ENCODE measurements around the gene SLC30A2. TPM values are rescaled to one million over a fixed set of nuclear protein-coding genes. Genes with fewer than 3 reads are reported as not detected.

SLC30A2 gene
- total RNA-seq, 2 experiments from 2014 or later, result not detected

GRCh38 chr1:26016953-26017545 lies 28.9 kb downstream of the SLC30A2 start:
- no peaks in the 10 kb centered on the region for H3K36me3 Mint-ChIP-seq
- POLR2A ChIA-PET, result no interaction called here
- CTCF ChIA-PET, result interaction anchor here (1.1 to 2.1 kb wide), 3 partner anchors 18 to 122 kb away, joined by 3 to 5 read pairs (median 4); no protein-coding TSS in a partner anchor
- no peak overlapping the region for H3K27ac Mint-ChIP-seq
- intact Hi-C loops (cut with micrococcal nuclease), result no loop called here
- H3K27me3 Mint-ChIP-seq, result peaks cover 2% of the 10 kb centered on the region
- DNase-seq, result no peak
- H3K9me3 Mint-ChIP-seq, result no peaks in the 10 kb centered on the region
- no peak overlapping the region for H3K4me3 Mint-ChIP-seq
- H3K4me1 Mint-ChIP-seq (ENCODE audit: low read depth), result no peaks in the 10 kb centered on the region

DNA sequence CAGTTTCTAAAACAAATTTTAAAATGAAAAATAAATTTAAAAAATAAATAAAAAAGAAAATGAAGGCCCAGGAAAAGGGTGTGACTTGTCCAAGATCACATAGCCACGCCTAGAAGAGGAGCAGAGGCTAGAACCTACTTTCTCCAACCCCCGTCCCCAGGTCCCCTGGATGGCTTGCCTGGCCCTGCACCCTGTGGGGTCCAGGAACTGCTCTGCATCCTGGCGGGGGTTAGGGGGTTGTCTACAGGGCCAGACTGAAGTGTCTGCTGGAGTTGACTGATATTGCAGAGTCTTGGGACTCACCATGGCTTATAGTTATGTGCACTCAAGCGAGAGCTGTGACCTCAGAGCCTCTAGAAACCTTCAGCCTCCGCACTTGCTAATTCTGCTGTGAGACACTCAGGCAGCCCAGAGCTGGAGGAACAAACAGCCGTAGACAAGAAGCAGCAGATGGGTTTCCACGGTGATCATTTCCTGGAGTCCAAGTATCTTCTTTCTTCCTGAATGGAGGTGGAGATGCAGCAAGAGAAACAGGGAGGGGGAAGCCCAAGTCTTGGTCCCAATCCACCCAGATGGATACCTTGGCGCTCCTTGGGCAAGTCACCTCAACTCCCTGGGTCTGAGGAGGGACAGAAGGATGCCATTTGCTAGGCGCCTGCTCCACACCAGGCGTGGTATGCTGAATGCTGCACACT lies 29.5 kb downstream of the SLC30A2 start:
- no peaks in the 10 kb centered on the region for H3K4me1 Mint-ChIP-seq (ENCODE audit: low read depth)
- H3K27ac Mint-ChIP-seq, result no peak overlapping the region
- CTCF ChIA-PET, result interaction anchor here (1.1 to 2.1 kb wide), 3 partner anchors 19 to 121 kb away, joined by 3 to 5 read pairs (median 4); no protein-coding TSS in a partner anchor
- POLR2A ChIA-PET, result no interaction called here
- no peaks in the 10 kb centered on the region for H3K9me3 Mint-ChIP-seq
- H3K27me3 Mint-ChIP-seq, result peaks cover 2% of the 10 kb centered on the region
- intact Hi-C loops (cut with micrococcal nuclease), result no loop called here
- no peaks in the 10 kb centered on the region for H3K36me3 Mint-ChIP-seq
- H3K4me3 Mint-ChIP-seq, result no peak overlapping the region
- DNase-seq, result no peak

- Mint-ChIP-seq H3K4me1 (ENCODE audit: low read depth) (no peaks in the 10 kb centered on the region), H3K27me3 (peaks cover 2% of the 10 kb centered on the region), H3K4me3 (no peak overlapping the region), H3K36me3 (no peaks in the 10 kb centered on the region), H3K27ac (no peak overlapping the region), H3K9me3 (no peaks in the 10 kb centered on the region)
- POLR2A ChIA-PET, result no interaction called here
- intact Hi-C loops (cut with micrococcal nuclease), result no loop called here
- CTCF ChIA-PET, result no interaction called here
- no peak for DNase-seq
Observed at GRCh38 chr1:26015358-26015757, 30.6 kb downstream of the SLC30A2 start.

DNA sequence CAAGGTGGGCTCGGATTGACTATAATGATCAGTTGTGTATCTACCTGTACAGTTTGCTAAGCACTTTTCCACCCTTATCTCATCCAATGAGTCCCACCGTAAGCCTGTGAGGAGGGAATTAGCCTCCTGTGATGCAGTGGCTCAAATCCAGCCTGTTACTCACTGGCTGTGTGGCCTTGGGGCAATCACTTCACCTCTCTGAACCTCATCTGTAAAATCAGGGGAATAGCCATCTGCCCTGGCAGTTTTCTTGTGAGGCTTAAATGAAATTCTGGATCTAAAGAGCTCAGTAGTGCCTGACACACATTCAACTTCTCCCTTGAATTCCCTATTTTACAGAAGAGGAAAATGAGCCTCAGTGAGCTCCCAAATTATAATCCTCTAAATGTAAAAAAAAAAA lies 31.7 kb downstream of the SLC30A2 start:
- H3K27ac Mint-ChIP-seq, result no peak overlapping the region
- no peak overlapping the region for H3K4me3 Mint-ChIP-seq
- no peak for DNase-seq
- H3K9me3 Mint-ChIP-seq, result no peaks in the 10 kb centered on the region
- no peaks in the 10 kb centered on the region for H3K27me3 Mint-ChIP-seq
- POLR2A ChIA-PET, result no interaction called here
- intact Hi-C loops (cut with micrococcal nuclease), result no loop called here
- CTCF ChIA-PET, result interaction anchor here (2.6 kb wide), 1 partner anchor 22 kb away, joined by 8 read pairs; no protein-coding TSS in a partner anchor
- H3K36me3 Mint-ChIP-seq, result no peaks in the 10 kb centered on the region
- H3K4me1 Mint-ChIP-seq (ENCODE audit: low read depth), result no peaks in the 10 kb centered on the region

DNA sequence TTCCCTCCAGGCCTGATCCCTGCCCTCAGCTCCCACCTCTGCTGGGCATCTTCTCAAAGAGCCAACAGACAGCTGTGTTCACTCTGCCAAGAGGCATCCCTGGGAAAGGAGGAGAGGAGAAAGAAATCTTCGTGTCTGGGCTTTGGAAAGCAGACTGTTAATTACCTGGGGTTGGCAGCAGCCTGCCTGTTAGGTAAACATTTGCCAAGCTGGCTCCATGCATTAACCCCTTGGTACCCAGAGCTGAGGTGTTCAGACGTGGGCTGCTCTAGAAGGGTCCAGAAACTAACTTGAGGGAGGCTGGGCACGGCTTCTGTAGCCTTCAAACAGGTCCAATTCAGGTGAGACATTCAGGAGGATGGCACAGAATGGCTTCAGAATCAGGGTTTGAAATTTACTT lies 33.1 kb downstream of the SLC30A2 start:
- no peak for DNase-seq
- POLR2A ChIA-PET, result no interaction called here
- H3K27me3 Mint-ChIP-seq, result no peaks in the 10 kb centered on the region
- H3K4me3 Mint-ChIP-seq, result no peak overlapping the region
- H3K4me1 Mint-ChIP-seq (ENCODE audit: low read depth), result no peaks in the 10 kb centered on the region
- no peaks in the 10 kb centered on the region for H3K36me3 Mint-ChIP-seq
- intact Hi-C loops (cut with micrococcal nuclease), result no loop called here
- H3K27ac Mint-ChIP-seq, result no peak overlapping the region
- H3K9me3 Mint-ChIP-seq, result no peaks in the 10 kb centered on the region
- CTCF ChIA-PET, result interaction anchor here (0.8 to 2.6 kb wide), 2 partner anchors 23 to 117 kb away, joined by 3 to 8 read pairs; no protein-coding TSS in a partner anchor

DNA sequence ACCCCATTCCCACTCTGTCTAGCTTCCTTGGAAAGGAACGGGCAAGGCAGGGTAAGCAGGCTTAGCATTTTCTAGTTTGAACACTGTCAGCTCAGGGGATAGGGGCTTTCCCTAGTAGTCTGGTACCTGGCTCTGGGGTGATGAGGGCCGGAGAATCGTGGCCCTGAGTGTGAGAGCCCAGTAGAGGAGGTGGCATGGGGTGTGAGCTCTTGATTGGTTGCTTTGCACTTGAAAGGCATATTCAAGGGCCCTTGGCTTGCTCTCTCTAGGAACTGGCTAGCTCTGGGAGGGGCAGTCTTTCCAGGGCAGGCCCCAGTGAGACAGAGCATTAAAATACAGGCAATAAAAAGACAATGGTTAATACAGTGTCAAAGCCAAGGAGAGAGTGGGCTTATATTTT lies 35.1 kb downstream of the SLC30A2 start:
- H3K27me3 Mint-ChIP-seq, result peaks cover 2% of the 10 kb centered on the region
- H3K36me3 Mint-ChIP-seq, result no peaks in the 10 kb centered on the region
- no peaks in the 10 kb centered on the region for H3K9me3 Mint-ChIP-seq
- DNase-seq, result no peak
- H3K4me1 Mint-ChIP-seq (ENCODE audit: low read depth), result no peaks in the 10 kb centered on the region
- CTCF ChIA-PET, result interaction anchor here (1.1 to 1.3 kb wide), 4 partner anchors 9 to 135 kb away, joined by 3 to 7 read pairs (median 4); partner anchors contain the start of genes PAFAH2 and PAQR7
- no peak overlapping the region for H3K4me3 Mint-ChIP-seq
- POLR2A ChIA-PET, result no interaction called here
- intact Hi-C loops (cut with micrococcal nuclease), result no loop called here
- H3K27ac Mint-ChIP-seq, result no peak overlapping the region

GRCh38 chr1:26009796-26010447 lies 36.0 kb downstream of the SLC30A2 start:
- peaks cover 2% of the 10 kb centered on the region for H3K27me3 Mint-ChIP-seq
- H3K36me3 Mint-ChIP-seq, result no peaks in the 10 kb centered on the region
- no peak for DNase-seq
- no peak overlapping the region for H3K27ac Mint-ChIP-seq
- no peaks in the 10 kb centered on the region for H3K4me1 Mint-ChIP-seq (ENCODE audit: low read depth)
- POLR2A ChIA-PET, result no interaction called here
- CTCF ChIA-PET, result interaction anchor here (1.2 to 1.3 kb wide), 2 partner anchors 114 to 134 kb away, joined by 3 to 7 read pairs; partner anchors contain the start of gene PAQR7
- intact Hi-C loops (cut with micrococcal nuclease), result no loop called here
- no peak overlapping the region for H3K4me3 Mint-ChIP-seq
- H3K9me3 Mint-ChIP-seq, result no peaks in the 10 kb centered on the region

GRCh38 chr1:26006710-26007109 lies 39.2 kb downstream of the SLC30A2 start:
- Mint-ChIP-seq H3K4me3 (no peak overlapping the region), H3K27me3 (peaks cover 4% of the 10 kb centered on the region), H3K4me1 (ENCODE audit: low read depth) (no peaks in the 10 kb centered on the region), H3K27ac (no peak overlapping the region), H3K9me3 (no peaks in the 10 kb centered on the region), H3K36me3 (no peaks in the 10 kb centered on the region)
- intact Hi-C loops (cut with micrococcal nuclease), result no loop called here
- CTCF ChIA-PET, result interaction anchor here (0.7 kb wide), 1 partner anchor 9 kb away, joined by 3 read pairs; the partner anchor contains the start of gene PAFAH2
- POLR2A ChIA-PET, result no interaction called here
- no peak for DNase-seq

- no peak overlapping the region for H3K4me3 Mint-ChIP-seq
- intact Hi-C loops (cut with micrococcal nuclease), result no loop called here
- POLR2A ChIA-PET, result no interaction called here
Observed at GRCh38 chr1:26005434-26006105, 40.3 kb downstream of the SLC30A2 start.

GRCh38 chr1:26003756-26004155 lies 42.2 kb downstream of the SLC30A2 start:
- no peaks in the 10 kb centered on the region for H3K9me3 Mint-ChIP-seq

More at GRCh38 chr1:26005434-26006105, 40.3 kb downstream of the SLC30A2 start:
- no peak for DNase-seq
- Mint-ChIP-seq H3K4me1 (ENCODE audit: low read depth) (no peaks in the 10 kb centered on the region), H3K36me3 (no peaks in the 10 kb centered on the region), H3K9me3 (no peaks in the 10 kb centered on the region), H3K27me3 (peaks cover 4% of the 10 kb centered on the region), H3K27ac (no peak overlapping the region)
- CTCF ChIA-PET, result interaction anchor here (1.3 to 13.1 kb wide), 3 partner anchors 10 to 109 kb away, joined by 3 to 260 read pairs (median 3); no protein-coding TSS in a partner anchor

DNA sequence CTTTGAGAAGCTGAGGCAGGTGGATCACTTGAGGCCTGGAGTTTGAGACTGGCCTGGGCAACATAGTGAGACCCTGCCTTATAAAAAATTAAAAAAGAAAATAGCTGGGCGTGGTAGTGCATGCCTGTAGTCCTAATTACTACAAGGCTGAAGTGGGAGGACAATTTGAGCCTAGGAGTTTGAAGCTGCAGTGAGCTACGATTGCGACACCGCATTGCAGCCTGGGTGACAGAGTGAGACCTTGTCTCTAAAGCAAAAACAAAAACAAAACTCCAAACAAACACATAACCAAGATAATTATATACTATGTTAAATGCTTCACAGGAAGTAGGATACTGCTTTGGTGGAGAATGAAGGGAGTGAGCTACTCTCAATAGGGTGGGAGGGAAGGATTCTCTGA lies 42.7 kb downstream of the SLC30A2 start:
- no peaks in the 10 kb centered on the region for H3K36me3 Mint-ChIP-seq
- intact Hi-C loops (cut with micrococcal nuclease), result no loop called here
- H3K27ac Mint-ChIP-seq, result no peak overlapping the region
- H3K27me3 Mint-ChIP-seq, result peaks cover 4% of the 10 kb centered on the region
- ChIA-PET CTCF (interaction anchor here (0.6 to 13.1 kb wide), 3 partner anchors 33 to 297 kb away, joined by 3 to 260 read pairs (median 3); no protein-coding TSS in a partner anchor), POLR2A (no interaction called here)
- no peak for DNase-seq
- H3K4me3 Mint-ChIP-seq, result no peak overlapping the region
- peaks cover 4% of the 10 kb centered on the region for H3K4me1 Mint-ChIP-seq (ENCODE audit: low read depth)
- H3K9me3 Mint-ChIP-seq, result no peaks in the 10 kb centered on the region

More at GRCh38 chr1:26003756-26004155, 42.2 kb downstream of the SLC30A2 start:
- no peak overlapping the region for H3K27ac Mint-ChIP-seq
- DNase-seq, result no peak
- POLR2A ChIA-PET, result no interaction called here
- CTCF ChIA-PET, result interaction anchor here (0.8 to 13.1 kb wide), 2 partner anchors 32 to 108 kb away, joined by 3 to 260 read pairs; no protein-coding TSS in a partner anchor
- no peak overlapping the region for H3K4me3 Mint-ChIP-seq
- no peaks in the 10 kb centered on the region for H3K4me1 Mint-ChIP-seq (ENCODE audit: low read depth)
- no peaks in the 10 kb centered on the region for H3K36me3 Mint-ChIP-seq
- H3K27me3 Mint-ChIP-seq, result peaks cover 4% of the 10 kb centered on the region
- intact Hi-C loops (cut with micrococcal nuclease), result no loop called here

Data from activated CD4-positive, alpha-beta memory T cell treated with anti-CD3 and anti-CD28 coated beads for 36 hours (primary cell).